Vagina (tissue), 2 donors: ENCODE results near the gene ID3. TPM values are rescaled to one million over a fixed set of nuclear protein-coding genes. Genes with fewer than 3 reads are reported as not detected.

ENCODE experiments used
- DNase-seq, 2 donors: peaks; one replicate each; pipeline ENCODE4 v3.0.0-alpha.2; 2017; ENCODE audit errors: extremely low spot score in 2 of 2
- H3K27ac ChIP-seq: fragments of 200-600 bp; sonication (generic); one replicate; pipeline ENCODE4 v1.5.1; 2019
- H3K27me3 ChIP-seq: fragments of 200-600 bp; sonication (generic); one replicate; pipeline ENCODE4 v1.5.1; 2019
- H3K36me3 ChIP-seq, 2 donors: fragments of 200-600 bp; sonication (generic); one replicate each; pipeline ENCODE4 v1.5.1; 2017 to 2019
- H3K4me1 ChIP-seq: fragments of 200-600 bp; sonication (generic); one replicate; pipeline ENCODE4 v1.5.1; 2019
- H3K4me3 ChIP-seq, 2 donors: fragments of 200-600 bp; sonication (generic); 1 replicate in 1 of 2; 2 replicates in 1 of 2; pipeline ENCODE4 v1.5.1; 2016 to 2019
- H3K9me3 ChIP-seq: fragments of 200-600 bp; sonication (generic); one replicate; pipeline ENCODE4 v1.5.1; 2019
- CTCF ChIP-seq, 3 experiments: fragments of 450-650 bp in 2 of 3; fragments of 200-600 bp in 1 of 3; sonication (generic) in 1 of 3; IDR thresholded peaks; one replicate each; pipeline ENCODE4 v1.5.1; 2017 to 2019; ENCODE audit warnings: antibody characterized with exemption in 3 of 3, mild to moderate bottlenecking in 2 of 3, moderate library complexity in 2 of 3
- POLR2A ChIP-seq, 2 donors: fragments of 450-650 bp; IDR thresholded peaks; one replicate each; pipeline ENCODE4 v1.6.1; 2017; ENCODE audit warnings: antibody characterized with exemption in 2 of 2, mild to moderate bottlenecking in 2 of 2, moderate library complexity in 2 of 2
- POLR2AphosphoS5 ChIP-seq, 2 donors: sonication (generic); formaldehyde crosslinking; IDR thresholded peaks; one replicate each; pipeline ENCODE4 v1.9.0; 2017; ENCODE audit warnings: antibody characterized with exemption in 2 of 2, mild to moderate bottlenecking in 2 of 2, low read depth in 1 of 2; ENCODE audit not compliant: insufficient read depth in 1 of 2
- intact Hi-C: fragments of 100-400 bp; cut with DNase I; formaldehyde crosslinking; loops from one replicate; pipeline ENCODE4 v1.15.1; 2023
- total RNA-seq: library from RNA; depleted of rRNA; stranded (reverse); fragments of >200 nt; gene quantifications from one replicate; pipeline ENCODE4 v1.2.3, GENCODE V29; 2016

The ID3 gene
- total RNA-seq, 1 donor from 2014 or later, result 358 TPM

- TF ChIP-seq CTCF (IDR thresholded peaks at IDR 0.05) (no peak), POLR2AphosphoS5 (IDR thresholded peaks at IDR 0.05; ENCODE audit: insufficient read depth in 1 of 2, low read depth in 1 of 2) (no peak), POLR2A (IDR thresholded peaks at IDR 0.05) (no peak)
- peaks cover 3% of the 10 kb centered on the region for H3K4me1 ChIP-seq
- DNase-seq, result no peak
- no peaks in the 10 kb centered on the region for H3K36me3 ChIP-seq
- intact Hi-C loops, result no loop called here
- H3K9me3 ChIP-seq, result no peaks in the 10 kb centered on the region
- no peak overlapping the region for H3K4me3 ChIP-seq
- no peak overlapping the region for H3K27ac ChIP-seq
- H3K27me3 ChIP-seq, result no peaks in the 10 kb centered on the region
Measured at GRCh38 chr1:23548704-23549143, 10.6 kb downstream of the ID3 start.

- TF ChIP-seq POLR2AphosphoS5 (IDR thresholded peaks at IDR 0.05; ENCODE audit: insufficient read depth in 1 of 2, low read depth in 1 of 2) (no peak), CTCF (IDR thresholded peaks at IDR 0.05) (no peak), POLR2A (IDR thresholded peaks at IDR 0.05) (no peak)
- Histone ChIP-seq H3K4me1 (no peaks in the 10 kb centered on the region), H3K36me3 (no peaks in the 10 kb centered on the region), H3K4me3 (no peak overlapping the region), H3K27me3 (no peaks in the 10 kb centered on the region), H3K27ac (no peak overlapping the region), H3K9me3 (no peaks in the 10 kb centered on the region)
- intact Hi-C loops, result no loop called here
- no peak for DNase-seq
Measured at GRCh38 chr1:23546897-23547584, 12.3 kb downstream of the ID3 start.

GRCh38 chr1:23545851-23546250, 13.4 kb downstream of the ID3 start:
- intact Hi-C loops, result no loop called here
- TF ChIP-seq POLR2AphosphoS5 (IDR thresholded peaks at IDR 0.05; ENCODE audit: insufficient read depth in 1 of 2, low read depth in 1 of 2) (no peak), CTCF (IDR thresholded peaks at IDR 0.05) (no peak), POLR2A (IDR thresholded peaks at IDR 0.05) (no peak)
- Histone ChIP-seq H3K4me3 (no peak overlapping the region), H3K4me1 (no peaks in the 10 kb centered on the region), H3K9me3 (no peaks in the 10 kb centered on the region), H3K27ac (no peak overlapping the region), H3K36me3 (no peaks in the 10 kb centered on the region), H3K27me3 (no peaks in the 10 kb centered on the region)
- DNase-seq, result no peak

DNA sequence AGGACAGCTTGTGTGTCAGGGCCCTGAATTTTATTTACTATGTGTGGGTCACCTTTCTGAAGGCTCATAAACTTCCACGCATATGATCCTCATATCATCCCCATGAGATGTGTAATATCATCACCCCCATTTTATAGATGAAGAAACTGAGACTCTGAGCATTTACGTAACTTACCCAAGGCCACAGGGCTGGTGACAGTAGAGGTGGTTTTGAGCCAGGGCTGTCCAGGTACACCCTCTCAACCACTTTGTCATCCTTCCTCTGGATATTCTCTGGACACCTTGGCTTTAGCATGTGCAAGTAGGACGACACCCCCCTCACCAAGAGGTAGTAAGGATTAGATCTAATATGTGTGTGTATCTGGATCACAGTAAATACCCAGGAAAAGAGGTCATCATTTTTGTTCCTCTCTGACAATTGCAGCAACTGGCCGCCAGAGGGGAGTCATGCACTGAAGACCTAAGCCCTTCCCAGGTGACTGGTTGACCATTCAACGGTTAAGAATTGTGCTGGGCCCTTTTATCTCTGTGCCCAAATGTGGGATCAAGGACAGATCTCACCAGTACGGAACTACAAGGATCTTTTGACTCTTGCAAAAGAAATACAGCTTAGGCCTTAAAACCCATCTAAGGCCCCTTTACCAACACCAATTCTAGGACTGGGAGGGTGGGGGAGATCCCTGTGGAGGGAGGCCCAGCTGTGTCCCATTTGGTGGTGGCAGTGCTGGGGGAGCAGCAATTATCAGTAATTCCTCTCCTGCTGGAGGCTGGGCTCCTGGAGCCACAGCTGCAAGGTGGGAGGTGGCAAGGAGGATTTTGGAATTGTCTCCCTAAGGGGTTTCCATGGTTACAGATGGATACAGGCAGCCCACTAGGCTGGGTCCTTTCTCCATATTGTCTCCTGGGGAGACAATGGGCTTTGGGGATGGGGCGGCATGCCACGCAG, 14.6 kb downstream of the ID3 start:
- peaks cover 3% of the 10 kb centered on the region for H3K4me1 ChIP-seq
- H3K9me3 ChIP-seq, result no peaks in the 10 kb centered on the region
- H3K27ac ChIP-seq, result no peak overlapping the region
- no peaks in the 10 kb centered on the region for H3K27me3 ChIP-seq
- TF ChIP-seq CTCF (IDR thresholded peaks at IDR 0.05) (peak; percentile 89 to 99 (median 98)), POLR2A (IDR thresholded peaks at IDR 0.05) (no peak), POLR2AphosphoS5 (IDR thresholded peaks at IDR 0.05; ENCODE audit: insufficient read depth in 1 of 2, low read depth in 1 of 2) (peak in 1 of 2 donors; percentile 35)
- DNase-seq, result no peak
- no peaks in the 10 kb centered on the region for H3K36me3 ChIP-seq
- intact Hi-C loops, result loop anchor here (5.0 kb wide), 2 partner anchors 47 to 93 kb away; no protein-coding TSS in a partner anchor
- no peak overlapping the region for H3K4me3 ChIP-seq
